HG02763 (cell line): ENCODE results near the gene GOLGA6L7.
"Not testable (repeated sequence)": the region's sequence is repeated elsewhere in the genome, so short reads cannot be mapped to it uniquely, and the experiment has no call there.

Source experiments
- ATAC-seq: cut with Tn5 transposase; IDR thresholded peaks from one replicate; pipeline ENCODE4 v1.9.1; 2021; ENCODE audit warnings: mild to moderate bottlenecking, moderate library complexity; ENCODE audit not compliant: unreplicated experiment

The GOLGA6L7 gene

GRCh38 chr15:28885128-28885629 lies 36.7 kb upstream of the GOLGA6L7 start:
- no peak for ATAC-seq

GRCh38 chr15:28884151-28884940 lies 35.9 kb upstream of the GOLGA6L7 start:
- no peak for ATAC-seq

- no peak for ATAC-seq
These were observed 33.2 kb upstream of the GOLGA6L7 start for GRCh38 chr15:28881600-28881999.

DNA sequence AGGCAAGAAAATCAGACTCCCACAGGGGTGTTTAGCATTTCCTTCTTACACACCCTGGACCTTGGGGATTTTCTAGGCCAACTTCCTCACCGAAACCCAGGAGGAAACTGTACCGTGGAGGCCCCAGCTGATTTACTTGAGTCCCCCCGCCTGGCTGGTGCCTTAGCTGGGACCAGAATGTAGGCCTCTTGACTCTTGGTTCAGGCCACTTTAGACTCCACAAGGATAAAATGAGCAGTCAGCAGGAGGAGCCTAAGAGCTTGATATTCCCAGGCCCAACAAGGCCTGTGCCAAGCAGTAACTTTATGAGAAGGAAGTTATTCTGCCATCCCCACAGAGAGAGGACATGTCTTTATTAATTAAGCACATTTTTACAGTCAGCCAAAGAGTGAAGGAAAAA lies 32.7 kb upstream of the GOLGA6L7 start:
- ATAC-seq: no peak

GRCh38 chr15:28880680-28881079 lies 32.2 kb upstream of the GOLGA6L7 start:
- no peak for ATAC-seq

DNA sequence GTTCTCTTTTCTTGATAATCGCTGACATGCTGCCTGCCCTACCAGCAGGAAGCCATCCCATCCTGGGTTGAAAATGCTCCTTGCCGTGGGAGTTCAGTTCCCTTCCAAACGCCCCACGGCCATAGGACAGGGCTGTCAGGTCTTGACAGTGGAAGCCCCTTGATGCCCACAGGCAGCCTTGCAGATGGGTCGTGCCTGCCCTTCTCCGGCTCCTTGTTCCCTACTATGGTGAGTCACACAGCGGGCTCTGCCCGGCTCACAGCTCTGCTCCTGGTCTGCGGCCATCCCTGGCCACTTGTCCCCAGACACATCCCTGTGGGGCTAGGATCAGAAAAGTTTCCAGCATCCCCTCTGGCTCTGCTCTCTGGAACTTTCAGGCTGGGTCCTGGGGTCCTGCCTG lies 31.1 kb upstream of the GOLGA6L7 start:
- ATAC-seq: no peak

- no peak for ATAC-seq
These were observed 29.8 kb upstream of the GOLGA6L7 start for GRCh38 chr15:28878209-28878608.

GRCh38 chr15:28876845-28877185 lies 28.4 kb upstream of the GOLGA6L7 start:
- no peak for ATAC-seq

- no peak for ATAC-seq
These were observed 27.8 kb upstream of the GOLGA6L7 start for GRCh38 chr15:28876131-28876844.

DNA sequence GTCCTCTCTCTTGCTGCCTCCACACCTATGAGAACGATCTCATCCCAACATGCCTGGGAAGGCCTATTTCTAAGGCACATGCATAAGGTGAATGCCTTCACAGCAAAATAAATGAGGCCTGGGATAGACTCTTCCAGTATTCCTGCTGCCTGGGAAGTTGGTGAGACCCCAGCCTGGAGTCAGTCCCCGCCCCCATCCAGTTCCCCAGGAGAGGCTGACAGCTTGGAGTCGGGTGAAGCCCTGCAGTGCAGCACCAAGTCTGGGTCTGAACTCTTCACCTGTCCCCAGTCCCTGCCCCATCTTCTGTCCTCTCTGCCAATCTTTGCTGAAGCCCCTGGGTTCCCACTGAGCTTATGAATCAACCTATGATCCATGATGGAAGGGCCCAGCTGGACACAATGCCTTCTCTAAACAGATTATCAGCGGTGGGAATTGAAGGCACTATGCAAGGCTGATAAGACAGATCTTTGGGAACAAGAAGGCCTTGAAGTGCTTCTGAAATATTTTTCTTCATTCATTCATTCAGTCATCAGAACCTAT lies 27.1 kb upstream of the GOLGA6L7 start:
- ATAC-seq: no peak

GRCh38 chr15:28873585-28874190 lies 25.2 kb upstream of the GOLGA6L7 start:
- ATAC-seq: no peak

DNA sequence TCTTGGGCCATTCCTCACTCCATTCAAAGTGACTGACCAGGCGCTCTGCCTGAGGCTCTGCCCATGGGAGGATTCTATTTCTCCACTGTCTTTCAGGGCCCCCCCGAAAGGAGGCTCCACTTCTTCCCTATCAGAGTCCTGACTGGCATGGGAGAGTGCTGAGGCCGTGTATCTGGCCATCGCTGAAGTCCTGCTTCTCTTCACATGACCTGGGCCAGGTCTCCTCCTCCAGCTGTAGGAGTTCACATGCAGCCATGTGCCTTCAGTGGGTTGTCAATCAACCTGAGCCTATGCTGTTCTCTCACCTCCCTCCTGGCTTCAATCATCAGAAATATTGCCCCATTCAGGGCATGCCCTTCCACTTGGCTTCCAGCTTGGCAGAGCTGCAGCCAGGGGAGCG lies 24.6 kb upstream of the GOLGA6L7 start:
- no peak for ATAC-seq

DNA sequence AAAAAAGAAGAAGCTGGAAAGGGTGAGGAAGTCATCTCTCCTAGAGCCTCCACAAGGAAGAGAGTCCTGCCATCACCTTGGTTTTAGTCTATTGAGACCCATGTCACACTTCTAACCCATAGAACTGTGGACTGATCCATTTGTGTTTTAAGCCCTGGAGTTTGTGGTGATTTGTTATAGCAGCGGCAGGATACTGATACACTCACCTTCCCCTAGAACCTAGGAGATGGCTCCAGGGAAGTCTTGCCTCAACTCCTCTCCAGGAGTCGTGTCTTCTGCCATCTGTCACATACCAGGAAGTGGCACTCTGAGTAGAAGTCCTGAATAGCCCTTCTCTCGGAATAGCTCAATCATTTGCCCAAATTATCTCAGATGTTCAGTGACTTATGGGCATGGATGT lies 22.7 kb upstream of the GOLGA6L7 start:
- ATAC-seq: no peak

DNA sequence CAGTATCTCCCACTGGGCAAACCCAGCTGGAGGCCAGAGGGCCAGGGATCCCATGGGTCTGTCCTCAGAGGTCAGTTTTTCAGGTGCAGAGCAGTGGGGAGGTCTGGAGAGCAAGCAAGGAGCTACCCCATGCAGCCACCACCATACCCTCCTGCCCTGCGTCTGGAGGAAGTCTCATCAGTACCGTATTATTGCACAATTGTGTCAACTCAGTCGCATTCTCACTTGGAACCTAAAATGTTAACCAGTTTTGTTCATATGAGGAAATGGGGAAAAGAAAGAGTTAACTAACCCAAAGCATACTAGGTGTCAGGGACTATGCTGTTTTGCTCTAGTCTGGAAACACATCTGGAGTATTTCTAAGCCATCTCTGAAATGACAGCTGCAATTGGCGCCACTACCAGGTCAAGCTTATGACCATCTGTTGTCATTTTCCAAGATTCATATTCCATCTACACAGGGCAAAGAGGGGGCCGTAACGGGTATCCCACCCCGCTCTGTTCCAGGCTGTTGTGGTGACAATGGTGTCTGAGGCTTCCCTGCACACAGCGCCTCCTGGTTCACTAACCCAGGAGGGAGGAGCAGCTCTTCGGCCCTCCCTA lies 20.4 kb upstream of the GOLGA6L7 start:
- no peak for ATAC-seq

GRCh38 chr15:28861589-28862293 lies 13.3 kb upstream of the GOLGA6L7 start:
- ATAC-seq: not testable (repeated sequence)

DNA sequence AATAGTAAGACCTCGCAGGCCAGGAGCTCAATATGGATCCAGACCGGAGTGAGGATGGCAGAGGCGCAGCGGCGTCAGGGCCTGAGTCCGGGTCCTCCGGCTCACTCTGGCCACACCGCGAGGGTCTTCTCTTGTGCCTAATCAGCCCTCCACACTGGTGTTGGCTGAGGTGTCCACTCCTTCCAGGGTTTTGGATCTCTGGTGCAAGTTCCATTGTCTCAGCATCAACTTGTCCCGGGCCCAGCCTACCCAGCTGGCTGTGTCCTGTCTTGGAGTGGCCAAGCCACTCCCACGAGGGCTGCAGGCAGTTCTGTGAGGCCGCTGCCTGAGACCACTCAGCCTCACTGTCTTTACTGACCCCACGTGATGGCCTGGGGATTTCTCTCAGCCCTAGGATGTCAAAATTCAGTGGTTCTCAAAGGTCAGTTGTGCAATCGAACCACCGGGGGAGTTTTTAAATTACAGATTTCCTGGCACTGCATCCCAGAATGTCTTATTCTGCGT lies 12.6 kb upstream of the GOLGA6L7 start:
- ATAC-seq: no peak

DNA sequence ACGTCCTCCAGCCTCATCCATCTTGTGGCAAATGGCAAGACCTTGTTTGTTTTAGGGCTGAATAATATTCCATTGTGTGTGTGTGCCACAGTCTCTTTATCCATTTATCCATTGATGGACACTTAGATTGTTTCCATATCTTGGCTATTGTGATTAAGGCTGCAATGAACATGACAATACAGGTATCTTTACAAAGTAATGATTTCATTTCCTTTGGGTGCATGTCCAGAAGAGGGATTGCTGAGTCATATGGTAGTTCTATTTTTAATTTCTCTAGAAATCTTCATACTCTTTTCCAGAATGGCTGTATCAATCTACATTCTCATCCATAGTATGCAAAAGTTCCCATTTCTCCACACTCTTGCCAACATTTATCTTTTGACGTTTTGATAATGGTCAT lies 6.1 kb upstream of the GOLGA6L7 start:
- not testable (repeated sequence) for ATAC-seq

DNA sequence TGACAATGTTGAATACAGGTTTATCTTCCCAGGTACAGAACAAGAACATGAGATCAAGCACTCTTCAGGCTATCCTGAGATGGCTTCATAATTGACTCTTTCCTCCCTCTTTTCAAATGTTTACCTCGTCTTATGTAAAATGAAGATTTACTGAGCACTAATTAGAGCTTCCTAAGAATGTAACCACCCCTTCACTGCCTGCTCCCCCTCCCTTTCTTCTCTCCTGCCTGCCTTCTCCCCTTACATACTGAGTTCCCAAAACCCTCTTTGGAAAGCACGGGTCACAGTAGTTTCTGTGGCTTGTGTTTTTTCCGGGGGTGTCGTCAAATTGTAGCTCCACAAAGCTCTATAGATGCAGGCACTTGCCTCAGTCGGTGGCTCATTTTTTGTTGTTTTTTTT lies 5.2 kb upstream of the GOLGA6L7 start:
- ATAC-seq: not testable (repeated sequence)

DNA sequence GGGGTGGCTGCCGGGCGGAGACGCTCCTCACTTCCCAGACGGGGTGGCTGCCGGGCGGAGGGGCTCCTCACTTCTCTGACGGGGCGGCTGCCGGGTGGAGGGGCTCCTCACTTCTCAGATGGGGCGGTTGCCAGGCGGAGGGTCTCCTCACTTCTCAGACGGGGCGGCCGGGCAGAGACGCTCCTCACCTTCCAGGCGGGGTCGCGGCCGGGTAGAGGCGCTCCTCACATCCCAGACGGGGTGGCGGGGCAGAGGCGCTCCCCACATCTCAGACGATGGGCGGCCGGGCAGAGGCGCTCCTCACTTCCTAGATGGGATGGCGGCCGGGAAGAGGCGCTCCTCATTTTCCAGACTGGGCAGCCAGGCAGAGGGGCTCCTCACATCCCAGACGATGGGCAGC lies 1.3 kb upstream of the GOLGA6L7 start:
- ATAC-seq: not testable (repeated sequence)

DNA sequence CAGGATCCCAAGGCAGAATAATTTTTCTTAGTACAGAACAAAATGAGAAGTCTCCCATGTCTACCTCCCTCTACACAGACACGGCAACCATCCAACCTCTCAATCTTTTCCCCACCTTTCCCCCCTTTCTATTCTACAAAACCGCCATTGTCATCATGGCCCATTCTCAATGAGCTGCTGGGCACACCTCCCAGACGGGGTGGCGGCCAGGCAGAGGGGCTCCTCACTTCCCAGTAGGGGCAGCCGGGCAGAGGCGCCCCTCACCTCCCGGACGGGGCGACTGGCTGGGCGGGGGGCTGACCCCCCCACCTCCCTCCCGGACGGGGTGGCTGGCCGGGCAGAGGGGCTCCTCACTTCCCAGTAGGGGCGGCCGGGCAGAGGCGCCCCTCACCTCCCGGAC lies 827 bp upstream of the GOLGA6L7 start:
- ATAC-seq: not testable (repeated sequence)
